MV-4-11 (cell line): ENCODE measurements around the gene FCGR1A.
"Not testable (repeated sequence)": the region's sequence is repeated elsewhere in the genome, so short reads cannot be mapped to it uniquely, and the experiment has no call there.

Experiments used
- DNase-seq: peaks from one replicate; lab custom pipeline; 2025; lab: John Stamatoyannopoulos, UW

Gene FCGR1A

GRCh38 chr1:149833144-149833543, 50.6 kb downstream of the FCGR1A start:
- DNase-seq: not testable (repeated sequence)

GRCh38 chr1:149841149-149841548, 58.7 kb downstream of the FCGR1A start:
- DNase-seq: not testable (repeated sequence)
